Mesodermal cell (in vitro differentiated cells): ENCODE data around the gene CATSPER3.

Source experiments
- H3K27ac ChIP-seq: 2 replicates; pipeline ENCODE4 v1.7.0; 2013; ENCODE audit warnings: mild to moderate bottlenecking, low read depth, low read length, moderate library complexity; ENCODE audit not compliant: severe bottlenecking
- H3K36me3 ChIP-seq: 2 replicates; pipeline ENCODE4 v1.7.1; 2013; ENCODE audit warnings: mild to moderate bottlenecking, low read length, moderate library complexity; ENCODE audit not compliant: control insufficient read depth, insufficient read depth
- H3K4me1 ChIP-seq: one replicate; pipeline ENCODE4 v1.7.1; 2013; ENCODE audit warnings: mild to moderate bottlenecking, low read length; ENCODE audit not compliant: insufficient read depth, control insufficient read depth, poor library complexity, severe bottlenecking
- H3K4me3 ChIP-seq: 2 replicates; pipeline ENCODE4 v1.7.0; 2013; ENCODE audit warnings: low read length, control low read depth, mild to moderate bottlenecking; ENCODE audit not compliant: insufficient read depth, poor library complexity, severe bottlenecking; ENCODE audit errors: extremely low read depth
- H3K9me3 ChIP-seq: 2 replicates; pipeline ENCODE4 v1.7.1; 2013; ENCODE audit warnings: mild to moderate bottlenecking, low read length, moderate library complexity; ENCODE audit not compliant: control insufficient read depth
- WGBS, 2 experiments: methylation state at CpG; one replicate each; pipeline ENCODE4 v1.1.5; 2013; ENCODE audit warnings: missing lambda C conversion rate in 2 of 2; ENCODE audit not compliant: insufficient coverage in 2 of 2; 5-methylcytosine and 5-hydroxymethylcytosine counted together

Gene CATSPER3

GRCh38 chr5:135011355-135012032, 43.8 kb downstream of the CATSPER3 start:
- Histone ChIP-seq H3K4me1 (no peaks in the 10 kb centered on the region), H3K27ac (no peak overlapping the region), H3K9me3 (no peaks in the 10 kb centered on the region), H3K36me3 (no peaks in the 10 kb centered on the region), H3K4me3 (no peak overlapping the region)
- WGBS, 2 experiments: 80 to 100% methylated on average over 2 of the region's 4 CpGs

GRCh38 chr5:135012033-135012588, 44.4 kb downstream of the CATSPER3 start:
- no peaks in the 10 kb centered on the region for H3K9me3 ChIP-seq
- WGBS, 2 experiments: 77 to 91% methylated on average over 1 to 2 of the region's 2 CpGs
- no peaks in the 10 kb centered on the region for H3K4me1 ChIP-seq
- no peak overlapping the region for H3K27ac ChIP-seq
- H3K36me3 ChIP-seq: no peaks in the 10 kb centered on the region
- no peak overlapping the region for H3K4me3 ChIP-seq

DNA sequence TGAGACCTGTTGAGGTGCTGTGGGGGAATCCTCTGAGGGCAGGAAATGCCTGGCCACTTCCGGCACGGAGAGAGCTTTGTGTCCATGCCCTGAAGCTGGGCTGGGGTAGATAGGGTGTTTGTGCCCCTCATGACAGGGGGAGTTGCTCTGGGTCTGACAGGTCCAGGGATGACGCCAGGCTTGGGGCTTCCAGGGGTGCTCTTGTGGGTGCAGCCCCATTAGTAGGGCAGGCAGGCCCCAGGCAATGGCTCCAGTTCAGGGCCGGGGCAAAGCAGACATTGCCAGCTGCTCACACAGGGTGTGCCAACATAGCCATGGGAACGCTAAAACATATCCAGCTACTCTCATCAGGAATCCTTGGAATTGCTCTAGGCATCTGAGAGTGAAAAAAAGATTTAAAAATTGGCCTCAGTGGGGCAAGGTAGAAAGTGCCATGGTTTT, 45.3 kb downstream of the CATSPER3 start:
- no peak overlapping the region for H3K4me3 ChIP-seq
- H3K9me3 ChIP-seq: no peaks in the 10 kb centered on the region
- no peak overlapping the region for H3K27ac ChIP-seq
- no peaks in the 10 kb centered on the region for H3K4me1 ChIP-seq
- WGBS, 2 experiments: 91 to 96% methylated on average over 3 to 5 of the region's 5 CpGs
- H3K36me3 ChIP-seq: no peaks in the 10 kb centered on the region

- no peak overlapping the region for H3K27ac ChIP-seq
- no peaks in the 10 kb centered on the region for H3K36me3 ChIP-seq
- no peaks in the 10 kb centered on the region for H3K9me3 ChIP-seq
- no peak overlapping the region for H3K4me3 ChIP-seq
- no peaks in the 10 kb centered on the region for H3K4me1 ChIP-seq
- WGBS, 2 experiments: 94 to 98% methylated on average over 6 to 7 of the region's 7 CpGs
Observed at GRCh38 chr5:135013445-135013844, 45.7 kb downstream of the CATSPER3 start.

DNA sequence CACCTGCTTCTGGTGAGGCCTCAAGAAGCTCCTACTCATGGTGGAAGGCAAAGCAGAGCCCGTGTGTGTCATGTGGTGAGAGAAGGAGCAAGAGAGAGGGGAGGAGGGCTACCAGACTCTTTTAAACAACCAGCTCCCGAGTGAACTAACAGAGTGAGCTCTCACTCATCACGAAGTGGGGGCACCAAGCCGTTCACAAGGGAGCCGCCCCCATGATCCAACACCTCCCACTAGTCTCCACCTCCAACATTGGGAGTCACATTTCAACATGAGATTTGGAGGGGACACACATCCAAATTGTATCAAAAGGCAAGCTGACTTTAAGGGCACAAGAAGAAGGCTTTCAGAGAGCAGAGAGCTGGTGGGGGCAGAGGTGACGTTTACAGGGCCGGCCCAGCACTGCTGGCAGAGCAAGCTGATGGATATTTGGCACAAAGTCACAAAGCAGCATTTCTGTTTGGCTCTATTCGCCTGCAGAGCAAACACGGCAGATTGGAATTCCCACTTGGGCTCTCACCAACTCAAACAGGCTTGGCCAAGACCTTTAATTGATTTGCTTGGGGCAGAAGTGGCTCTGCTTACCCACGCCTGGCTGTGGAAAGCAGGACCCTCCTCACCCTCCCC, 46.4 kb downstream of the CATSPER3 start:
- Histone ChIP-seq H3K27ac (no peak overlapping the region), H3K9me3 (no peaks in the 10 kb centered on the region), H3K36me3 (no peaks in the 10 kb centered on the region), H3K4me3 (no peak overlapping the region), H3K4me1 (no peaks in the 10 kb centered on the region)
- WGBS, 2 experiments: 80 to 81% methylated on average over 7 to 9 of the region's 10 CpGs

- Histone ChIP-seq H3K4me1 (no peaks in the 10 kb centered on the region), H3K4me3 (no peak overlapping the region), H3K9me3 (no peaks in the 10 kb centered on the region), H3K27ac (no peak overlapping the region), H3K36me3 (no peaks in the 10 kb centered on the region)
- 85 to 90% methylated on average over 2 to 5 of the region's 6 CpGs for WGBS, 2 experiments
Observed at GRCh38 chr5:135015942-135016341, 48.2 kb downstream of the CATSPER3 start.

GRCh38 chr5:135016861-135017290, 49.2 kb downstream of the CATSPER3 start:
- H3K27ac ChIP-seq: no peak overlapping the region
- H3K4me3 ChIP-seq: no peak overlapping the region
- no peaks in the 10 kb centered on the region for H3K36me3 ChIP-seq
- WGBS, 2 experiments: 79 to 85% methylated on average over 10 to 11 of the region's 11 CpGs
- H3K4me1 ChIP-seq: no peaks in the 10 kb centered on the region
- H3K9me3 ChIP-seq: no peaks in the 10 kb centered on the region

DNA sequence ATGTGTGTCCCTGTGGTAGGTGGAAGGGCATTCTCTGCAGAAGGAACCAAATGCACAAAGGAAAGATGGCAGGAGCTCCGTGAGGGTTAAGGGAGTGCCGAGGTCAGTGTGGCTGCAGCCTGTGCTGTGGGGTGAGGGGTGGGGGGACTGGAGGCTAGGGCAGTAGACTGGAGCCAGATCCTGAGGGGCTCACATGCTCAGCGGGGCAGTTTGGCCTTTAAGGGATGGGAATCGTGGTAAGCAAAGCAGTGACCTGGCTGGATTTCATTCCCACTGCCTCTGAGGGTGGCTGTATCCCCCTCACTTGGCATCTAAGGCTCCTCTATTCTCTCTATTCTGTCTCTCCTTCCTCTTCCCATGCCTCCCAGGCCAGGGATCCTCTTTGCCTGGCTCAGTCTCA, 50.8 kb downstream of the CATSPER3 start:
- Histone ChIP-seq H3K4me3 (no peak overlapping the region), H3K4me1 (no peaks in the 10 kb centered on the region), H3K36me3 (no peaks in the 10 kb centered on the region), H3K27ac (no peak overlapping the region), H3K9me3 (no peaks in the 10 kb centered on the region)
- WGBS, 2 experiments: 73 to 76% methylated on average over 4 of the region's 4 CpGs

GRCh38 chr5:135019314-135019713, 51.6 kb downstream of the CATSPER3 start:
- WGBS, 2 experiments: 100% methylated on average over 2 of the region's 5 CpGs; no CpG with 5 or more reads in 1 of the 2 experiments
- Histone ChIP-seq H3K9me3 (no peaks in the 10 kb centered on the region), H3K27ac (no peak overlapping the region), H3K4me3 (no peak overlapping the region), H3K36me3 (no peaks in the 10 kb centered on the region), H3K4me1 (no peaks in the 10 kb centered on the region)

DNA sequence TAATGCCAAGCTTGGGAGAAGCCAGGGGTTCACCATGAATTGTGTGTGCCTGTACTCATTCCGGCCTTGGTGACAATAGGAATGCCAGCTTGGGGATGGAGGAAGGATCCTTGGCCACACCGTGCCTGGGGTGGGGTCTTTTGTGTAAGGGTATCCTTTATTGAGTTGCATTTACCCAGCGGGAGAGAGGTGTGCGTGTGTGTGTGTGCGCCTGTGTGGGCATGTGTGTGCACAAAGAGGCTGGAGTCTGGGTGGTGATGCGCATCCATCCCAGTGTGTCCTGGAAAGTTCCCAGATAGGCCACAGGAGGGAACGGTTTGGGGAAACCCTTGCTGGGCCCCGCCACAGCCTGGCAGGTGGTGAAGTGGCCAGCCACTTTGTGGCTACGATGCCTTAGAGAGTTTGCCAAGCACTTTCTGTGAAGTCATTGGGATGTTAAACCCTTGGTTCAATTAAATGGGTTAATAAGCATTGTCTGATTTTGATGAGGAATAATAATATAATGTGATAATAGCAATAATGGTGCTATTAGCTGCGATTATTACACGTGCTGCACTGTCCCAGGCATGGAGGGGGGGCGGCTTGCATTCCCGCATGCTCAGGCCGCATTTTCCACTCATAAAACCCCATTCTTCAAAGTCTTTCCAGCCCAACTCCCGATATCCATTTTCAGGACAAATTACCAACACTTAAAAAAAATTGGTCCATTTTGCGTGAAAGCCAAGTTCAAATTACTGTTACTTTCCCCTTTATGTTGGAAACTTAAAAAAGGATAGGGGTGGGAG, 52.6 kb downstream of the CATSPER3 start:
- whole genome bisulfite sequencing, 2 experiments: 84 to 88% methylated on average over 14 of the region's 16 CpGs
- peaks cover under 1% of the 10 kb centered on the region for H3K4me1 ChIP-seq
- no peaks in the 10 kb centered on the region for H3K9me3 ChIP-seq
- H3K36me3 ChIP-seq: no peaks in the 10 kb centered on the region
- H3K4me3 ChIP-seq: no peak overlapping the region
- H3K27ac ChIP-seq: no peak overlapping the region
